ENCODE data around the gene MXI1.

- TF ChIP-seq CTCF (IDR thresholded peaks at IDR 0.05): no peak
- TF ChIP-seq POLR2A (IDR thresholded peaks at IDR 0.05): no peak
Observed at GRCh38 chr10:110310741-110311140, 103.3 kb downstream of the MXI1 start.

Measured in uterus (tissue), 2 donors.